Endothelial cell of umbilical vein (primary cell): ENCODE data around the gene LRRC8C. TPM values are rescaled to one million over a fixed set of nuclear protein-coding genes. Genes with fewer than 3 reads are reported as not detected.

Source experiments
- BruUV-seq: library from RNA; stranded (reverse); fragments of 400-500 nt; replicated peaks from 2 replicates; lab custom pipeline; 2021; lab: Mats Ljungman, UMichigan
- CTCF ChIA-PET: fragments of 300-600, 350-600 bp; sonication (Branson Sonifier 250); formaldehyde crosslinking; loops from one replicate; lab custom pipeline; 2021; ENCODE audit warnings: antibody characterized with exemption, inconsistent platforms; lab: Charles Lee
- POLR2A ChIA-PET: fragments of 300-600, 350-600 bp; sonication (Branson Sonifier 250); formaldehyde crosslinking; loops from one replicate; lab custom pipeline; 2021; ENCODE audit warnings: antibody characterized with exemption, inconsistent platforms; lab: Charles Lee
- DNase-seq: peaks from one replicate; pipeline ENCODE4 v3.0.0-alpha.2; 2011; ENCODE audit warnings: low read depth, low spot score
- FAIRE-seq: peaks from 2 replicates; lab custom pipeline; 2011; peaks lifted over from hg19 to GRCh38; lab: Jason Lieb, UNC
- H2AFZ ChIP-seq: 2 replicates; pipeline ENCODE4 v1.6.0; 2012; ENCODE audit warnings: low read depth, low read length, control low read depth, inconsistent platforms
- H3K27ac ChIP-seq: 2 replicates; pipeline ENCODE4 v1.5.1; 2011; ENCODE audit warnings: low read depth, mild to moderate bottlenecking, control low read depth, low read length, moderate library complexity; ENCODE audit not compliant: insufficient read depth
- H3K27me3 ChIP-seq, 2 experiments: 2 replicates each; pipeline versions ENCODE4 v1.6.0 to v1.6.1; 2011; ENCODE audit warnings: low read length in 2 of 2, mixed read lengths in 1 of 2; ENCODE audit not compliant: control insufficient read depth in 2 of 2, insufficient read depth in 2 of 2
- H3K36me3 ChIP-seq, 2 experiments: 2 replicates in 1 of 2; 3 replicates in 1 of 2; pipeline ENCODE4 v1.5.1; 2011; ENCODE audit warnings: low read length in 2 of 2, mild to moderate bottlenecking in 1 of 2, moderate library complexity in 1 of 2; ENCODE audit not compliant: control insufficient read depth in 2 of 2, insufficient read depth in 2 of 2; ENCODE audit errors: extremely low read depth in 1 of 2
- H3K4me1 ChIP-seq: 3 replicates; pipeline ENCODE4 v1.5.1; 2011; ENCODE audit warnings: mild to moderate bottlenecking, low read length; ENCODE audit not compliant: control insufficient read depth, insufficient read depth; ENCODE audit errors: extremely low read depth
- H3K4me2 ChIP-seq: 2 replicates; pipeline ENCODE4 v1.6.1; 2011; ENCODE audit warnings: low read length, control low read depth, mixed read lengths; ENCODE audit not compliant: insufficient read depth
- H3K4me3 ChIP-seq, 3 experiments: fragments of 200-600 bp in 1 of 3; sonication (generic), shearing (Covaris generic) in 1 of 3; replicated peaks in 1 of 3; 2 replicates each; pipeline ENCODE4 v1.5.1; 2011 to 2016; ENCODE audit warnings: control low read depth in 3 of 3, low read length in 3 of 3, mild to moderate bottlenecking in 2 of 3, inconsistent platforms in 1 of 3, low read depth in 1 of 3, moderate library complexity in 1 of 3; ENCODE audit not compliant: insufficient read depth in 1 of 3
- H3K79me2 ChIP-seq: 2 replicates; pipeline ENCODE4 v1.6.0; 2012; ENCODE audit warnings: low read length, inconsistent platforms; ENCODE audit not compliant: control insufficient read depth, insufficient read depth
- H3K9ac ChIP-seq: replicated peaks from 2 replicates; pipeline ENCODE3; 2011; ENCODE audit warnings: low read length, control low read depth; ENCODE audit not compliant: insufficient read depth; ENCODE audit errors: extremely low read depth
- H3K9me1 ChIP-seq: replicated peaks from 3 replicates; pipeline ENCODE4 v1.6.0; 2011; ENCODE audit warnings: mild to moderate bottlenecking, low read length; ENCODE audit not compliant: control insufficient read depth, insufficient read depth; ENCODE audit errors: extremely low read depth
- H3K9me3 ChIP-seq: replicated peaks from 2 replicates; pipeline ENCODE4 v1.5.1; 2012; ENCODE audit warnings: low read length, inconsistent platforms; ENCODE audit not compliant: control insufficient read depth, insufficient read depth
- H4K20me1 ChIP-seq: replicated peaks from 2 replicates; pipeline ENCODE3; 2011; ENCODE audit warnings: mild to moderate bottlenecking, low read length; ENCODE audit not compliant: control insufficient read depth, insufficient read depth; ENCODE audit errors: extremely low read depth
- CTCF ChIP-seq, 2 donors: IDR thresholded peaks; 1 replicate in 1 of 2; 2 replicates in 1 of 2; pipeline ENCODE4 v1.5.1; 2011; ENCODE audit warnings: low read length in 2 of 2, mild to moderate bottlenecking in 2 of 2, moderate library complexity in 2 of 2, control low read depth in 1 of 2, inconsistent platforms in 1 of 2, low read depth in 1 of 2; ENCODE audit not compliant: insufficient read depth in 1 of 2; ENCODE audit errors: extremely low read depth in 1 of 2
- EZH2 ChIP-seq: IDR thresholded peaks from 2 replicates; pipeline ENCODE4 v1.6.1; 2012; ENCODE audit warnings: borderline replicate concordance, low read depth, mild to moderate bottlenecking, moderate library complexity, low read length, inconsistent platforms; ENCODE audit not compliant: severe bottlenecking
- FOS ChIP-seq: IDR thresholded peaks from 2 replicates; pipeline ENCODE4 v1.6.1; 2011; ENCODE audit warnings: mild to moderate bottlenecking, low read length, moderate library complexity, borderline replicate concordance; ENCODE audit not compliant: insufficient read depth
- GATA2 ChIP-seq: IDR thresholded peaks from 2 replicates; pipeline ENCODE4 v1.7.0; 2011; ENCODE audit warnings: low read depth, mild to moderate bottlenecking, moderate library complexity, mixed read lengths, low read length; ENCODE audit not compliant: insufficient read length, insufficient read depth
- JUN ChIP-seq: IDR thresholded peaks from 2 replicates; pipeline ENCODE4 v1.6.1; 2011; ENCODE audit warnings: borderline replicate concordance, low read depth; ENCODE audit not compliant: insufficient read length, insufficient read depth
- MYC ChIP-seq: IDR thresholded peaks from one replicate; pipeline ENCODE4 v1.6.1; 2011; ENCODE audit warnings: mild to moderate bottlenecking, low read depth, low read length
- POLR2A ChIP-seq: IDR thresholded peaks from 2 replicates; pipeline ENCODE4 v1.6.1; 2012; ENCODE audit warnings: low read depth, mild to moderate bottlenecking, control low read depth, low read length
- POLR2AphosphoS5 ChIP-seq: IDR thresholded peaks from 2 replicates; pipeline ENCODE4 v1.6.1; 2012; ENCODE audit warnings: low read depth, mild to moderate bottlenecking, control low read depth, low read length, moderate library complexity; ENCODE audit not compliant: insufficient read depth
- dilution Hi-C: fragments of 300-500 bp; cut with MboI; formaldehyde crosslinking; loops from one replicate; pipeline ENCODE4 v1.15.0; 2019; ENCODE audit warnings: low sequenced_read_pairs; ENCODE audit not compliant: extremely low pct_ligation_motif_present
- intact Hi-C: fragments of 100-400 bp; cut with micrococcal nuclease; formaldehyde crosslinking; loops from one replicate; pipeline ENCODE4 v1.10.0; 2022
- polyA plus RNA-seq, 4 experiments: library from polyadenylated mRNA; depleted of rRNA in 3 of 4; stranded (reverse) in 3 of 4; unstranded in 1 of 4; fragments of >200 nt; gene quantifications; 2 replicates each; pipeline versions ENCODE4 v1.2.1 to v1.2.3, GENCODE V29; 2011 to 2012; ENCODE audit warnings: missing spikeins in 1 of 4
- total RNA-seq: library from RNA; stranded (reverse); gene quantifications from 2 replicates; pipeline ENCODE4 v1.2.3, GENCODE V29; 2021
- TF ChIP-seq, protein P1 (sequence below): IDR thresholded peaks from 2 replicates; pipeline ENCODE4 v1.6.1; 2011; ENCODE audit not compliant: insufficient read depth, insufficient read length

LRRC8C gene
- total and polyA plus RNA-seq, 2 donors (not counting 3 experiments of a cell fraction or from before 2014, with no cell fraction given), result 33.6 to 51.5 TPM

DNA sequence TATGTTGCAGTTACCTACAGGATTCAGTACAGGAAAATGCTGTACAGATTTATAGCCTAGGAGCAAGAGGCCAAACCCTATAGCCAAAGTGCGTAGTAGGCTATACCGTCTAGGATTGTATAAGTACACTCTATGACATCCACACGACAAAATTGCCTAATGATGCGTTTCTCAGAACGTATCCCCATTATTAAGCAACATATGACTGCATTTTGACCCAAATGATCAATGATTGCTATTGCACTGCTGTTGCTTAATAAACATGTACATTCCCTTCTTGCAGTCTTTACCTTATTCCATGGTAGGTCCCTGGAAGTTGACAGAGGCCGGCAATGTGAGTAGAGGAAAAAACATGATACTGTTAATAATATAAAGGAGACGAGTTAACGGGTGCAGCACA lies 33.0 kb downstream of the LRRC8C start:
- intact Hi-C loops, result no loop called here
- TF ChIP-seq FOS, result no peak
- TF ChIP-seq JUN, result no peak
- no peak for TF ChIP-seq POLR2AphosphoS5
- no peak for TF ChIP-seq MYC
- no peak for TF ChIP-seq CTCF (IDR thresholded peaks at IDR 0.05; ENCODE audit: extremely low read depth in 1 of 2, insufficient read depth in 1 of 2, low read depth in 1 of 2, low read length in 2 of 2)
- no peak for TF ChIP-seq EZH2
- no peak for TF ChIP-seq GATA2
- TF ChIP-seq POLR2A, result no peak
- TF ChIP-seq, protein P1, sequence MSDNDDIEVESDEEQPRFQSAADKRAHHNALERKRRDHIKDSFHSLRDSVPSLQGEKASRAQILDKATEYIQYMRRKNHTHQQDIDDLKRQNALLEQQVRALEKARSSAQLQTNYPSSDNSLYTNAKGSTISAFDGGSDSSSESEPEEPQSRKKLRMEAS, result no peak
- POLR2A ChIA-PET, result no interaction called here
- Histone ChIP-seq H3K79me2 (peaks cover 97% of the 10 kb centered on the region), H4K20me1 (peaks cover 30% of the 10 kb centered on the region), H2AFZ (no peak overlapping the region), H3K9me1 (no peaks in the 10 kb centered on the region), H3K27ac (no peak overlapping the region), H3K9me3 (no peaks in the 10 kb centered on the region), H3K4me3 (no peak overlapping the region), H3K4me2 (no peak overlapping the region), H3K9ac (no peak overlapping the region), H3K4me1 (peaks cover 30% of the 10 kb centered on the region), H3K27me3 (no peaks in the 10 kb centered on the region), H3K36me3 (peaks cover 0 to 3% of the 10 kb centered on the region in 2 experiments)
- dilution Hi-C loops, result no loop called here
- CTCF ChIA-PET, result no interaction called here
- FAIRE-seq (no peak), DNase-seq (no peak)
- BruUV-seq, result no TSS peak
